Memory B cell (primary cell): ENCODE data around the gene PIGQ.

Source experiments
- ATAC-seq: fragments of 150-1000 bp; cut with Tn5 transposase; 2 replicates; pipeline ENCODE4 v1.10.0; 2021; ENCODE audit warnings: low read depth, mild to moderate bottlenecking, moderate library complexity
- DNase-seq, 2 donors: peaks; one replicate each; pipeline ENCODE4 v3.0.0; 2022; ENCODE audit warnings: low spot score in 2 of 2
- H3K27ac Mint-ChIP-seq: one replicate; pipeline ENCODE4 v1.8.0; 2022; ENCODE audit warnings: mild to moderate bottlenecking, moderate library complexity, mixed read lengths
- H3K27me3 Mint-ChIP-seq: one replicate; pipeline ENCODE4 v1.8.0; 2022; ENCODE audit warnings: mixed read lengths
- H3K36me3 Mint-ChIP-seq: one replicate; pipeline ENCODE4 v1.8.0; 2022; ENCODE audit warnings: mild to moderate bottlenecking, mixed read lengths
- H3K4me1 Mint-ChIP-seq: one replicate; pipeline ENCODE4 v1.8.0; 2022; ENCODE audit warnings: mixed read lengths
- H3K4me3 Mint-ChIP-seq: one replicate; pipeline ENCODE4 v1.8.0; 2022; ENCODE audit warnings: mild to moderate bottlenecking, moderate library complexity, mixed read lengths
- H3K9me3 Mint-ChIP-seq: one replicate; pipeline ENCODE4 v1.8.0; 2022; ENCODE audit warnings: mixed read lengths

The PIGQ gene

GRCh38 chr16:630249-630814, 60.6 kb downstream of the PIGQ start:
- no peak for DNase-seq
- Mint-ChIP-seq H3K4me3 (no peak overlapping the region), H3K27ac (no peak overlapping the region), H3K4me1 (peaks cover 5% of the 10 kb centered on the region), H3K36me3 (peaks cover 5% of the 10 kb centered on the region), H3K27me3 (peaks cover 3% of the 10 kb centered on the region), H3K9me3 (no peaks in the 10 kb centered on the region)
- no peak for ATAC-seq

DNA sequence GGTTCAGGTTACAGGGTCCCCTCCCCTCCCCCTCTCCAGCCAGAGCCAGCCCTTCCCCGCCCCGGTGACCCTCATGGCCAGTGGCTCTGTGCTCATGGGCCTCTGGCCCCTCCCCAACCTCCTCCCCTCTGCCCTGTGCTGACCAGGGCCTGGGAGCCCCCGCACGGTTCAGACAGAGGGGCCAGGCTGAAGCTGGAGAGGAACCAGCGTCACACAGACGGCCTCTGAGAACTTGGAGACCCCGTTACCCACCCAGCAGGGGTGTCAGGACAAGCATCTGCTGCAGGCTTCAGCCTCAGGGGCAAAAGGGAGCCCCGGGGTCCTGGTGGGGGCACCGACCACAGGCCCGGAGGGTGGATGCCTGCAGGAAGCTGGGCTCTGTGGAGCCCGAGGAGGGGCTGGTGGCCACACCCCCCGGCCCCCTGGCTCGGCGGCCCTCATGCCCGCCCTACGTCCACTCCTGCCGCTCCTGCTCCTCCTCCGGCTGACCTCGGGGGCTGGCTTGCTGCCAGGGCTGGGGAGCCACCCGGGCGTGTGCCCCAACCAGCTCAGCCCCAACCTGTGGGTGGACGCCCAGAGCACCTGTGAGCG, 61.1 kb downstream of the PIGQ start, which contains the start of gene WFIKKN1:
TSS of gene WFIKKN1 (plus strand) at position 171 of the 591 bp plus-strand sequence. CDS start at position 440, 269 bp downstream.
- Mint-ChIP-seq H3K9me3 (no peaks in the 10 kb centered on the region), H3K4me3 (no peak within 1 kb of the TSS), H3K27ac (no peak within 1 kb of the TSS), H3K36me3 (peaks cover 5% of the 10 kb centered on the region), H3K27me3 (peaks cover 3% of the 10 kb centered on the region), H3K4me1 (peaks cover 5% of the 10 kb centered on the region)
- DNase-seq (no peak), ATAC-seq (no peak)

GRCh38 chr16:631808-632358, 62.1 kb downstream of the PIGQ start:
- H3K4me3 Mint-ChIP-seq: no peak overlapping the region
- peaks cover 3% of the 10 kb centered on the region for H3K27me3 Mint-ChIP-seq
- no peak for DNase-seq
- H3K36me3 Mint-ChIP-seq: no peaks in the 10 kb centered on the region
- no peak overlapping the region for H3K27ac Mint-ChIP-seq
- H3K9me3 Mint-ChIP-seq: no peaks in the 10 kb centered on the region
- H3K4me1 Mint-ChIP-seq: peaks cover 7% of the 10 kb centered on the region
- no peak for ATAC-seq

GRCh38 chr16:632486-633335, 62.9 kb downstream of the PIGQ start:
- DNase-seq (no peak), ATAC-seq (no peak)
- Mint-ChIP-seq H3K27ac (no peak overlapping the region), H3K27me3 (peaks cover 3% of the 10 kb centered on the region), H3K4me3 (no peak overlapping the region), H3K4me1 (peaks cover 7% of the 10 kb centered on the region), H3K36me3 (no peaks in the 10 kb centered on the region), H3K9me3 (no peaks in the 10 kb centered on the region)

DNA sequence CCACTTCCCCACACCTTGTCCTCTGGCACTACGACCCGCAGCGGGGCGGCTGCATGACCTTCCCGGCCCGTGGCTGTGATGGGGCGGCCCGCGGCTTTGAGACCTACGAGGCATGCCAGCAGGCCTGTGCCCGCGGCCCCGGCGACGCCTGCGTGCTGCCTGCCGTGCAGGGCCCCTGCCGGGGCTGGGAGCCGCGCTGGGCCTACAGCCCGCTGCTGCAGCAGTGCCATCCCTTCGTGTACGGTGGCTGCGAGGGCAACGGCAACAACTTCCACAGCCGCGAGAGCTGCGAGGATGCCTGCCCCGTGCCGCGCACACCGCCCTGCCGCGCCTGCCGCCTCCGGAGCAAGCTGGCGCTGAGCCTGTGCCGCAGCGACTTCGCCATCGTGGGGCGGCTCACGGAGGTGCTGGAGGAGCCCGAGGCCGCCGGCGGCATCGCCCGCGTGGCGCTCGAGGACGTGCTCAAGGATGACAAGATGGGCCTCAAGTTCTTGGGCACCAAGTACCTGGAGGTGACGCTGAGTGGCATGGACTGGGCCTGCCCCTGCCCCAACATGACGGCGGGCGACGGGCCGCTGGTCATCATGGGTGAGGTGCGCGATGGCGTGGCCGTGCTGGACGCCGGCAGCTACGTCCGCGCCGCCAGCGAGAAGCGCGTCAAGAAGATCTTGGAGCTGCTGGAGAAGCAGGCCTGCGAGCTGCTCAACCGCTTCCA, 63.7 kb downstream of the PIGQ start:
- H3K4me1 Mint-ChIP-seq: peaks cover 10% of the 10 kb centered on the region
- ATAC-seq (no peak), DNase-seq (no peak)
- peaks cover 3% of the 10 kb centered on the region for H3K27me3 Mint-ChIP-seq
- H3K27ac Mint-ChIP-seq: no peak overlapping the region
- H3K36me3 Mint-ChIP-seq: no peaks in the 10 kb centered on the region
- H3K4me3 Mint-ChIP-seq: no peak overlapping the region
- no peaks in the 10 kb centered on the region for H3K9me3 Mint-ChIP-seq
